Mononuclear cell (primary cell): ENCODE measurements around the gene KCNG1. TPM values are rescaled to one million over a fixed set of nuclear protein-coding genes. Genes with fewer than 3 reads are reported as not detected.

Experiments used
- H3K27me3 ChIP-seq: 2 replicates; pipeline ENCODE4 v1.6.0; 2011; ENCODE audit warnings: low read length, control low read depth; ENCODE audit not compliant: insufficient read depth
- H3K4me1 ChIP-seq: 2 replicates; pipeline ENCODE4 v1.5.1; 2011; ENCODE audit warnings: mild to moderate bottlenecking, low read length, control low read depth; ENCODE audit not compliant: insufficient read depth
- H3K4me3 ChIP-seq: 2 replicates; pipeline ENCODE4 v1.5.1; 2011; ENCODE audit warnings: mild to moderate bottlenecking, low read length, moderate library complexity
- H3K9me3 ChIP-seq: 2 replicates; pipeline ENCODE4 v1.5.1; 2011; ENCODE audit warnings: low read depth, mild to moderate bottlenecking, control low read depth, low read length
- total RNA-seq: library from RNA; depleted of rRNA; stranded (reverse); fragments of >200 nt; gene quantifications from one replicate; pipeline ENCODE4 v1.2.3, GENCODE V29; 2012

Gene KCNG1
- total RNA-seq, 1 donor: 2.3 TPM

GRCh38 chr20:51044796-51045195 lies 21.9 kb upstream of the KCNG1 start:
- no peaks in the 10 kb centered on the region for H3K9me3 ChIP-seq
- no peak overlapping the region for H3K4me3 ChIP-seq
- H3K27me3 ChIP-seq: peaks cover 3% of the 10 kb centered on the region
- H3K4me1 ChIP-seq: no peaks in the 10 kb centered on the region

DNA sequence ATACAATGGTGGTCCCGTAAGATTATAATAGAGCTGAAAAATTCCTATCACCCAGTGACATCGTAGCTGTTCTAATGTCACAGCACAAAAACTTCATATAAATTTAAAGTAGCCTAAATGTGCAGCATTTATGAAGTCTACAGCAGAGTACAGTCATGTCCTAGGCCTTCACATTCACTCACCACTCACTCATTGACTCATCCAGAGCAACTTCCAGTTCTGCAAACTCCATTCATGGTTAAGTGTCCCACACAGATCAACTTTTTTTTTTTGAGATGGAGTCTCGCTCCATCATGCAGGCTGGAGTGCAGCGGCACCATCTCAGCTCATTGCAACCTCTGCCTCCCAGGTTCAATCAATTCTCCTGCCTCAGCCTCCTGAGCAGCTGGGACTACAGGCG lies 20.9 kb upstream of the KCNG1 start:
- Histone ChIP-seq H3K9me3 (no peaks in the 10 kb centered on the region), H3K4me3 (no peak overlapping the region), H3K27me3 (no peaks in the 10 kb centered on the region), H3K4me1 (no peaks in the 10 kb centered on the region)

- Histone ChIP-seq H3K4me1 (no peaks in the 10 kb centered on the region), H3K4me3 (no peak overlapping the region), H3K9me3 (no peaks in the 10 kb centered on the region), H3K27me3 (no peaks in the 10 kb centered on the region)
These were observed 19.8 kb upstream of the KCNG1 start for GRCh38 chr20:51042657-51043247.

DNA sequence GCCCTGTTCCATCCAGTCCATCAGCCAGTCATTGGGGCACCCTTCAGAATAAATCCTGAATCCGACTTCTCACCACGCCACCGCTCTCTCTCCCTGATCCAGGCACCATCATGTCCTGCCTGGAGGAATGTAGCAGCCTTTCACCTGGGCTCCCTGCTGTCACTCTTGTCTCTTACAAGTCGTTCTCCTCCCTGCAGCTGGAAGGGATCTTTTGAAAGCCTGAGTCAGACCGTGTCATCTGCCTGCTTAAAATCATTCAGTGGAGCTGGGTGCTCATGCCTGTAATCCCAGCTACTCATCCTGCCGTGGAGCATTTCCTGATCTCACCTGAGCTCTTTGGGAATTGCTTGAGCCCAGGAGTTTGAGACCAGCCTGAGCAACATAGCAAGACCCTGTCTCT lies 19.2 kb upstream of the KCNG1 start:
- no peak overlapping the region for H3K4me3 ChIP-seq
- H3K27me3 ChIP-seq: no peaks in the 10 kb centered on the region
- no peaks in the 10 kb centered on the region for H3K9me3 ChIP-seq
- no peaks in the 10 kb centered on the region for H3K4me1 ChIP-seq

- H3K9me3 ChIP-seq: no peaks in the 10 kb centered on the region
- H3K27me3 ChIP-seq: no peaks in the 10 kb centered on the region
- no peak overlapping the region for H3K4me3 ChIP-seq
- no peaks in the 10 kb centered on the region for H3K4me1 ChIP-seq
These were observed 14.7 kb upstream of the KCNG1 start for GRCh38 chr20:51037532-51038115.

GRCh38 chr20:51036827-51037531 lies 14.1 kb upstream of the KCNG1 start:
- no peaks in the 10 kb centered on the region for H3K9me3 ChIP-seq
- no peaks in the 10 kb centered on the region for H3K27me3 ChIP-seq
- H3K4me1 ChIP-seq: no peaks in the 10 kb centered on the region
- no peak overlapping the region for H3K4me3 ChIP-seq

- no peaks in the 10 kb centered on the region for H3K4me1 ChIP-seq
These were observed 13.3 kb upstream of the KCNG1 start for GRCh38 chr20:51036226-51036625.

GRCh38 chr20:51034988-51035656 lies 12.2 kb upstream of the KCNG1 start:
- H3K4me3 ChIP-seq: no peak overlapping the region
- H3K9me3 ChIP-seq: no peaks in the 10 kb centered on the region
- no peaks in the 10 kb centered on the region for H3K4me1 ChIP-seq
- H3K27me3 ChIP-seq: no peaks in the 10 kb centered on the region

More at GRCh38 chr20:51036226-51036625, 13.3 kb upstream of the KCNG1 start:
- H3K27me3 ChIP-seq: no peaks in the 10 kb centered on the region
- H3K4me3 ChIP-seq: no peak overlapping the region
- H3K9me3 ChIP-seq: no peaks in the 10 kb centered on the region

DNA sequence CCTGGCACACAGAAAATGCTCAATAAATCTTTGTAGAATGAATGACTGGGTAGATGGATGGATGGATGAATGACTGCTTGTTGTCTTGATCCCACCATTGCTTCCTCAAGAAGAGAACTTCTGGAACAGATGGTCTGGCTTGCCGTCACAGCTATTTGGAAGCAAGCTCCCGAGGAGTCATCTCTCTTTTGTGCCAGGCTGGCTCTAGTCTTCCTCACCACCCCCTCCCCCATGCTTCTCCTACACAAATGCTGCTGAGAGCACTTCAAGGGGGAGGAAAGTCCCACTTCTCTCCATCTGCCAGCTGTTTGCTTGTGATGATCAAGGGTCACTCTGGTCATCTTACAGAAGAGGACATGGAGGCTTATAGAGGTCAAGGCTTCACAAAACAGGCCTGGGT lies 11.6 kb upstream of the KCNG1 start:
- Histone ChIP-seq H3K4me1 (no peaks in the 10 kb centered on the region), H3K27me3 (no peaks in the 10 kb centered on the region), H3K4me3 (no peak overlapping the region), H3K9me3 (no peaks in the 10 kb centered on the region)

DNA sequence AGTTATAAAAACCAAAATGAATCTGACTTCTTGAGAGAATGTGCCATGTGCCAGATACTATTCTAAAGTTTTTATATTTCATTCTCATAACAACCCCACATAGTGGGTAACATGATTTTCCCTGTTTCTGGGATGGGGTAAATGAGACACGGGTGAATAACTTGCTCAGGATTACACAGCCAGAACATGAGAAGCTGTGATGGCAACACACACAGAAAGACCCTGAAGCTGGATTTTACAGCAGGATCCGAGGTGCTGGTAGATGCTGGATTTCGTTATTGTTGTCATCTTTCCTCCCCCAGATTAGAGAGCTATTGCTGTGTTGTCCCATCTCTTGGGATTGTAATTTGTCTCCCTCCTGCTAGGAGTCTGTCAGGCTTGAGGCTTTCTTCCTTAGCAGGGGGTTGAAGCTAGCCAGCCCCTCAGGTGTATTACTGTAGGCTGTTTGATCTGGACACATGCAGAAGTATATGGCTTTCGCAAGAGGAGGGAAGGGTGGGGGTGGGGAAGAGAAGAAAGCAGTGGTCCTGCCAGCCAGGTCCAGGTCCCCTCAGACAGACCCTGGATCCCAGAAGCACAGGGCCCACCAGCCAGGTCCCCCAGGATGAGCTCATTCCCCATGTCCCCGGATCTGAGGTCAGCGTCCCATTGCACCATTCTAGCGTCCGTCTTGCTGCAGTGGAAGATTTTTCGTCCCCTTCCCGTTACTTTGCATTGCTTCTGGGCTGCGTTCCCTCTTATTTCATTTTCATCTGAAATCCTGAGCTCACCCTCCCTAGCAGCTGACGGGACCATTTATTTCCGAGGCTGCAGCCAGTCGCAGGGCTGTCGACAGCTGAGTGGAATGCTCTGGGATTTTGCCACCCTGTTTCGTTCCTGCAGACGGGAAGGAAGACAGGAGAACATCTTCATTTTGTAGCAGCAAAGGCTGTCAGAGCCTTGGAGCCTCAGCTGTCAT lies 7.3 kb upstream of the KCNG1 start:
- H3K4me1 ChIP-seq: no peaks in the 10 kb centered on the region
- H3K9me3 ChIP-seq: no peaks in the 10 kb centered on the region
- H3K27me3 ChIP-seq: peaks cover 11% of the 10 kb centered on the region
- H3K4me3 ChIP-seq: no peak overlapping the region

- Histone ChIP-seq H3K4me1 (no peaks in the 10 kb centered on the region), H3K27me3 (peaks cover 11% of the 10 kb centered on the region), H3K9me3 (no peaks in the 10 kb centered on the region), H3K4me3 (no peak overlapping the region)
These were observed 6.6 kb upstream of the KCNG1 start for GRCh38 chr20:51029556-51029955.

GRCh38 chr20:51028616-51029212 lies 5.8 kb upstream of the KCNG1 start:
- Histone ChIP-seq H3K4me3 (no peak overlapping the region), H3K9me3 (no peaks in the 10 kb centered on the region), H3K4me1 (peaks cover under 1% of the 10 kb centered on the region), H3K27me3 (peaks cover 17% of the 10 kb centered on the region)

DNA sequence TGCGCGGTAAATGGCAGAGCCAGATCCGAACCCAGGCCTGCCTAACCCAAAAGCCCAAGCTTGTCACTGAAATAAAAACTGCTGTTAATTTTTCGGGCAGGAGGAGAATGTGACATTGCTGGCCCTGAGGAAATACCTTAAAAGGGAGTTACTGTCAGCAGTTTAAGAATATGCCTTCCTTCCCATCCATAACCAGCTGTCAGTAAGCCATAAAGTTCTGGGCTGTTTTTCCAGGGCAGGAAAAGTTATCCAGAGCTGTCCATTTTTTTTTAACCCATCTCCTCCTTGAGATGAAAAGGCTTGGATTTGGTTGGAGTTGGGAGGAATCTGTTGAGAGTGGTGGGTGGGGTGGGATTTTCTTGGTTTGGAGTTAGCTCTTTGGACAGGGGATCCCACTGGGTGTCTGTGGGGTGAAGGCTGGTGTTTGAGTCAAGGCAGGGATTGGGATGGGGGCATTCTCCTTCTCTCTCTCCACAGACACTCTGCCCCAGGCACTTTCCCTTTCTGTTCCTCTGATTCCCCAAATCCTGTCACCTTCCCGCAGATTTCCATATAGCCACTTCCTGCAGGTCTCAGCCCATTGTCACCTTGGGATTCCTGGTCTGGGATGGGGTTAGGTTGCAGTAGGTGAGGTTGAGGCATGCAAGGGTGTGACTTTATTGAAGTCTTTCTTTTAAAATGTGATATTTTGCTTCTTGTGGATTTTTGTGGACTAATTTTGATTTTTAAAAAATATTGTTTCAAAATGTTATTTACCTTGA lies 4.3 kb upstream of the KCNG1 start:
- Histone ChIP-seq H3K9me3 (no peaks in the 10 kb centered on the region), H3K4me3 (no peak overlapping the region), H3K4me1 (peaks cover 4% of the 10 kb centered on the region), H3K27me3 (peaks cover 25% of the 10 kb centered on the region)

GRCh38 chr20:51026269-51026668 lies 3.4 kb upstream of the KCNG1 start:
- Histone ChIP-seq H3K4me1 (peaks cover 4% of the 10 kb centered on the region), H3K9me3 (no peaks in the 10 kb centered on the region), H3K27me3 (peaks cover 33% of the 10 kb centered on the region), H3K4me3 (no peak overlapping the region)
